Skeletal muscle tissue (tissue), 4 donors: Measurements from ENCODE around the gene MEAK7. TPM values are rescaled to one million over a fixed set of nuclear protein-coding genes. Genes with fewer than 3 reads are reported as not detected.
A peak's percentile ranks its signal among the peaks of the same experiment; 100 is the strongest.

Experiments used
- H3K27ac ChIP-seq: one replicate; pipeline ENCODE4 v1.7.0; 2013; ENCODE audit warnings: mild to moderate bottlenecking, low read depth, low read length, inconsistent platforms
- H3K27me3 ChIP-seq, 3 donors: one replicate each; pipeline ENCODE4 v1.7.0; 2013; ENCODE audit warnings: low read length in 3 of 3; ENCODE audit not compliant: control insufficient read depth in 3 of 3, insufficient read depth in 3 of 3
- H3K36me3 ChIP-seq, 3 donors: one replicate each; pipeline ENCODE4 v1.7.0; 2013; ENCODE audit warnings: low read length in 3 of 3; ENCODE audit not compliant: control insufficient read depth in 3 of 3, insufficient read depth in 3 of 3
- H3K4me1 ChIP-seq, 3 donors: one replicate each; pipeline ENCODE4 v1.7.0; 2013; ENCODE audit warnings: low read length in 3 of 3, mild to moderate bottlenecking in 3 of 3; ENCODE audit not compliant: control insufficient read depth in 3 of 3, insufficient read depth in 3 of 3
- H3K4me3 ChIP-seq, 3 donors: one replicate each; pipeline ENCODE4 v1.7.0; 2013; ENCODE audit warnings: low read length in 3 of 3
- H3K9ac ChIP-seq, 3 donors: one replicate each; pipeline ENCODE4 v1.7.0; 2013; ENCODE audit warnings: low read length in 3 of 3, mild to moderate bottlenecking in 3 of 3, moderate library complexity in 2 of 3, low read depth in 1 of 3
- H3K9me3 ChIP-seq, 3 donors: one replicate each; pipeline ENCODE4 v1.7.0; 2013; ENCODE audit warnings: low read length in 3 of 3; ENCODE audit not compliant: control insufficient read depth in 3 of 3
- total RNA-seq: library from RNA; depleted of rRNA; stranded (reverse); fragments of >200 nt; gene quantifications from one replicate; pipeline ENCODE4 v1.2.3, GENCODE V29; 2014
- donor health status: Osteomylitis.

The MEAK7 gene
- total RNA-seq, 1 donor from 2014 or later, result 6.8 TPM

DNA sequence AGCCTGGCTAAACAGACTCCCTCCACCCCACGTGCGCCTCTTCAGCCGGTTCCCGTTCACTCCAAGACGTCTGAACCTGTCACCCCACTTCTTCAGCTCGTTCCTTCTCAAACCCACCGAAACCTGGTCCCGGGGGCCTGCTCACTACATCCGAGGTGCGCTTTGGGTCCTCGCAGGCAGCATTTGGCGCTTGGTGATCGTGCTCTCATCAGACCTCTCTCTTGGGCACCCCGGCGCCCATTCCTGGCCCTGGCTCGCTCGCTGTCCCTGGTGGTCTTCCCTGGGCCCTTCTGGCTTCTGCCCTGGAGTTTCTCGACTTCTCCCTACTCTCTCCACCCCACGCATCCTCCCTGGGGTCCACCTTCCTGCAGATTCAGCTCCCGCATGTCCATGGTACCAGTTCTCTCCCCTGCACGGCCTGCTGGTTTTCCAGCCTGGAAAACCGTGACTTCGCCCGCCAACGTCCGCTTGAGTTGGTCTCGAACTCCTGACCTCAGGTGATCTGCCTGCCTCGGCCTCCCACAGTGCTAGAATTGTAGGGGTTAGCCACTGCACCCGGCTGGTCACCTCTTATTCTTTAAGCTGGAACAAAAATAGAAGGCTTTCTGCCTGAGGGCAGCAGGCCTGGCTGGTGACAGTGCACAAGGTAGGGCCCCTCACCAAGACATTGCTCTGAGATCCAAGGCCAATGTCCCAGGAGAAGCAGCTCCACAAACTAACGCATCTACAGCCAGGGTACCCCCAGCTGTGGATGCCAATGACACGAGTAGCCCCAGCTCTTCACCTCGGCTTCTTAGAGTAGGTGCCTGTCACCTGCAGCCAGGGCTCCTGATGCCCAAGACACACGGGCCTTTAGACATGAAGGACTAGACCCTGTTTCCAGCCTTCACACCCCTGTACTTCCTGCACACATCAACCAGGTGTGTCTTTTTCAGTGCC lies 1.1 kb upstream of the MEAK7 start:
- no peaks in the 10 kb centered on the region for H3K27me3 ChIP-seq
- no peaks in the 10 kb centered on the region for H3K9me3 ChIP-seq
- no peaks in the 10 kb centered on the region for H3K36me3 ChIP-seq
- H3K27ac ChIP-seq, result peak overlapping the region; percentile 83
- H3K4me1 ChIP-seq, result peaks cover 24 to 27% (median 26%) of the 10 kb centered on the region in 3 donors
- H3K9ac ChIP-seq, result peak overlapping the region; percentile 82 to 87 (median 83)
- H3K4me3 ChIP-seq, result peak overlapping the region; percentile 92 to 98 (median 98)

DNA sequence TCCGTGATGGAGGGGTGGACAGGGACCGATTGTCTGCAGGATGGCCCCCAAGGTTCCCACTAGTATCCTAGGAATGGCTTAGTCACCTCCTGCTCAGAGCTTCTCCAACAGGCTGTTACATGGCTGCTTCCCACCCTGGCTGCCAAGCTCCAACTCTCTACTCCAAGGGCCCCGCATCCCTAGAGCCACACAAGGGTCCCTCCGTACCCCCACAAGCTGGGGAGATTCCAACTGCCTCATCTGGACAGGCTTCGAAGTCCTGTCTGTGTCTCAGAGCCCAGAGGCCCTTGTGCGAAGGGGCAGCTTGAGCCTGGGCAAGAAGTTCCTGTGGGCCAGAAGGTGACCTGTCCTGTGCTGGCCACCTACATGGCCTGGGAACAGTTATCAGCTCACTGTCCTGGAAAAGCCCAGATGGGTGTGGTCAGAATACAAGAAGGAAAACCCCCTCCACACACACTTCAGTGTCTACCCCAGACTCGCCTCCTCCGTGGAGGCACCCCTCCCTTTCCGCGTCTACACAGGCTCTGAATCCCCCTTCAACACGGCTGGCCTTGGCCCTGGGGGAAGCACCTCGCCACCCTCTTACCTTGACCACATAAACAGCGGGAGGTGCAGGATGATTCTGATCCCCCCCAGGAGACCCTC lies 586 bp downstream of the MEAK7 start:
- H3K27ac ChIP-seq, result peak overlapping the region; percentile 83
- peak overlapping the region; percentile 92 to 98 (median 98) for H3K4me3 ChIP-seq
- H3K36me3 ChIP-seq, result peaks cover 0 to 3% (median 2%) of the 10 kb centered on the region in 3 donors
- H3K4me1 ChIP-seq, result peaks cover 24 to 27% (median 26%) of the 10 kb centered on the region in 3 donors
- H3K27me3 ChIP-seq, result no peaks in the 10 kb centered on the region
- peak overlapping the region; percentile 72 to 87 (median 87) for H3K9ac ChIP-seq
- no peaks in the 10 kb centered on the region for H3K9me3 ChIP-seq

GRCh38 chr16:84502581-84502980 lies 1.9 kb downstream of the MEAK7 start:
- Histone ChIP-seq H3K27ac (no peak overlapping the region), H3K27me3 (no peaks in the 10 kb centered on the region), H3K9ac (no peak overlapping the region), H3K4me1 (peaks cover 24 to 27% (median 26%) of the 10 kb centered on the region in 3 donors), H3K36me3 (peaks cover 2 to 6% (median 4%) of the 10 kb centered on the region in 3 donors), H3K4me3 (no peak overlapping the region), H3K9me3 (no peaks in the 10 kb centered on the region)

DNA sequence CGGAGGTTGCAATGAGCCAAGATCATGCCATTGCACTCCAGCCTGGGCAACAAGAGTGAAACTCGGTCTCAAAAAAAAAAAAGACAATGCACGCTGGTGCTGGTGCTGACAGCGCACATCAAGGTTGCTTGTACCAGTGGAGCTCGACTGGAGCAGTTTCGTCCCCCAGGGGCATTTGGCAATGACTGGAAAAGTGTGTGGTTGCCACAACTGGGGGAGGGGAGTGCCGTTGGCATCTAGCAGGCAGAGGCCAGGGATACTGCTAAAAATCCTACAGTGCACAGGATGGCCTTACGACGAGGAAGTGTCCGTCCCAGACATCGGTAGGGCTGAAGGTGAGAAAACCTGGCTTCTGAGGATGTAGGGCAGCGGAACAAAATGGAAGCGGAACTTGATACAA lies 2.4 kb downstream of the MEAK7 start:
- H3K27me3 ChIP-seq, result no peaks in the 10 kb centered on the region
- H3K9ac ChIP-seq, result no peak overlapping the region
- no peak overlapping the region for H3K27ac ChIP-seq
- no peak overlapping the region for H3K4me3 ChIP-seq
- H3K9me3 ChIP-seq, result no peaks in the 10 kb centered on the region
- peaks cover 5 to 11% (median 9%) of the 10 kb centered on the region in 3 donors for H3K36me3 ChIP-seq
- peaks cover 24 to 27% (median 26%) of the 10 kb centered on the region in 3 donors for H3K4me1 ChIP-seq

DNA sequence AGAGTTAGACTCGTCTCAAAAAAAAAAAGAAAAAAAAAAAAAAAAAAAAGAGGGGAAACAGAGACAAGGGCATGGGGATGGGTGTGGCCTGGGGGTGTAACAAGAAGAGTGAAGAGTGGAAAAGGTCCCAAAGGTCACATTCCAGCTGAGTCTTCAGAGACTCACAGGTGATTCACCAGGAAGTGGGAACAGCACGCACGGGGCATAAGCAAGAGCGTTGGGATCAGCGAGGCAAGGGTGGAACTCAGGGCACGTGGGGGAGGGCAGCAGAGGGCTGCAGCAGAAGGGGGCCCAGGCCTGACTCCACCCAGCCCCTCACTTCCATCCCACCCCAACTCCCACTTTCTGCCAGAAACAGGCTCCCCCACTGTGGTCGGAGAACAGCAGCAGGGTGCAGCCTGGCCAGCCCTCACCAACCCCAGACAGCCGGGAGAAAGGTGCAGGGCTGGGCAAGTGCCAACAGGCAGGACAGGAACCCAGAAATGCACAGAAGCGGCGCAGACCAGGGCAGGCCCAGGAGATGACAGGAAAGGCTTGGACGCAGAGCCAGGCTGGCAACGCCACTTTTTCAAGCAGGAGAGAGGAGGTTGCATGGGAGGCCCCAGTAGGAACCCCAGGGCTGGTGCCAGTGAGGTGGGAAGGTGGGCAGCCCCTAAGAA lies 3.3 kb downstream of the MEAK7 start:
- Histone ChIP-seq H3K27me3 (no peaks in the 10 kb centered on the region), H3K9ac (no peak overlapping the region), H3K9me3 (no peaks in the 10 kb centered on the region), H3K27ac (no peak overlapping the region), H3K36me3 (peaks cover 7 to 17% (median 17%) of the 10 kb centered on the region in 3 donors), H3K4me1 (peaks cover 22 to 24% (median 22%) of the 10 kb centered on the region in 3 donors), H3K4me3 (no peak overlapping the region)

- H3K4me3 ChIP-seq, result no peak overlapping the region
- no peaks in the 10 kb centered on the region for H3K27me3 ChIP-seq
- no peaks in the 10 kb centered on the region for H3K9me3 ChIP-seq
- peaks cover 12 to 23% (median 20%) of the 10 kb centered on the region in 3 donors for H3K36me3 ChIP-seq
- peaks cover 16 to 17% (median 17%) of the 10 kb centered on the region in 3 donors for H3K4me1 ChIP-seq
- H3K27ac ChIP-seq, result no peak overlapping the region
- no peak overlapping the region for H3K9ac ChIP-seq
Observed at GRCh38 chr16:84500531-84500930, 3.9 kb downstream of the MEAK7 start.

GRCh38 chr16:84499638-84500037 lies 4.8 kb downstream of the MEAK7 start:
- Histone ChIP-seq H3K36me3 (peaks cover 15 to 27% (median 24%) of the 10 kb centered on the region in 3 donors), H3K4me1 (peaks cover 7 to 9% (median 9%) of the 10 kb centered on the region in 3 donors), H3K4me3 (no peak overlapping the region), H3K27ac (no peak overlapping the region), H3K9ac (no peak overlapping the region), H3K27me3 (no peaks in the 10 kb centered on the region), H3K9me3 (no peaks in the 10 kb centered on the region)

DNA sequence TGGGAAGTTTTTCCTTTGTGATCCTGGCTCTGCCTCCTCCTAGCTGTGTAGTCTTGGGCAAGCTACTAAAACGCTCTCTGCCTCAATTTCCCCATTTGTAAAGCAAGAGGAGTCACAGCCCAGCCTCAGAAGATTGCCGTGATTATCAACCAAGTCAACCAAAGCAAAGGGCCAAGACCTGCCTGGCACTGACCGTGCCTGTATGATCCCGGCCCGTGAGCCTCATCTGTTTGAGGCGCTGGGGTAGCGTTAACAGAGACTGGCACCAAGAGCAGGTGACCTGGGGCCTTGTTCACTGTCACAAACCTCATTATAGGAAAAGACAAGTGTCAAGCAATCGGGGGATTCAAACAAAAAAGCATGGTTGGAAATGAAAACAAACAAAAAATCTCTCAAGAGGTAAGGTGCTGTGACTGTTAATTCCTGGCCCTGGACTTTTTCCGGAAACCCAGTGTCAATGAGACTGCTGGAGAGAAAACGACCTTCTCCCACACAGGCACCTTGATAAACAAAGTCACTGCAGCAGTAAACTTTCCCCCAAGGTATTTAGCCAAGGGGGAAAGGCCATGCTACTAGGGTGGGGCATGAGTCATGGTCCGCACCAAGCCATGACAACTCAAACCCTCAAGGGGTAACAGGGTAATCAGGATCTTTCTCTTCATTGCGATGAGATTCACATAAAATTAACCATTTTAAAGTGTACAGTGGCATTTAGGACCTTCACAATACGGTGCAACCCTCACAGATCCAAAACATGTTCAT lies 5.4 kb downstream of the MEAK7 start:
- peaks cover 6 to 9% (median 8%) of the 10 kb centered on the region in 3 donors for H3K4me1 ChIP-seq
- H3K36me3 ChIP-seq, result peaks cover 17 to 31% (median 29%) of the 10 kb centered on the region in 3 donors
- no peak overlapping the region for H3K27ac ChIP-seq

GRCh38 chr16:84498223-84498610 lies 6.2 kb downstream of the MEAK7 start:
- H3K27me3 ChIP-seq, result no peaks in the 10 kb centered on the region
- no peak overlapping the region for H3K9ac ChIP-seq
- H3K9me3 ChIP-seq, result no peaks in the 10 kb centered on the region
- no peak overlapping the region for H3K27ac ChIP-seq
- H3K36me3 ChIP-seq, result peaks cover 17 to 38% (median 37%) of the 10 kb centered on the region in 3 donors
- no peak overlapping the region for H3K4me3 ChIP-seq
- peaks cover 0 to under 1% (median 0%) of the 10 kb centered on the region in 3 donors for H3K4me1 ChIP-seq

More for the DNA sequence above, 5.4 kb downstream of the MEAK7 start:
- Histone ChIP-seq H3K9ac (no peak overlapping the region), H3K9me3 (no peaks in the 10 kb centered on the region), H3K4me3 (no peak overlapping the region), H3K27me3 (no peaks in the 10 kb centered on the region)
